PC-3 (cell line): Measurements from ENCODE around the gene TAF4.

Source experiments
- EZH2phosphoT487 ChIP-seq: fragments of 300-600 bp; sonication (generic); IDR thresholded peaks from 2 replicates; pipeline ENCODE4 v1.6.1; 2018; ENCODE audit warnings: mild to moderate bottlenecking, antibody characterized with exemption, low read length, borderline replicate concordance
- TF ChIP-seq, protein P1 (sequence below): fragments of 300-600 bp; sonication (generic); conservative IDR thresholded peaks from 2 replicates; pipeline ENCODE4 v1.5.1; 2017; ENCODE audit warnings: antibody characterized with exemption, low read depth, mild to moderate bottlenecking, low read length

DNA sequence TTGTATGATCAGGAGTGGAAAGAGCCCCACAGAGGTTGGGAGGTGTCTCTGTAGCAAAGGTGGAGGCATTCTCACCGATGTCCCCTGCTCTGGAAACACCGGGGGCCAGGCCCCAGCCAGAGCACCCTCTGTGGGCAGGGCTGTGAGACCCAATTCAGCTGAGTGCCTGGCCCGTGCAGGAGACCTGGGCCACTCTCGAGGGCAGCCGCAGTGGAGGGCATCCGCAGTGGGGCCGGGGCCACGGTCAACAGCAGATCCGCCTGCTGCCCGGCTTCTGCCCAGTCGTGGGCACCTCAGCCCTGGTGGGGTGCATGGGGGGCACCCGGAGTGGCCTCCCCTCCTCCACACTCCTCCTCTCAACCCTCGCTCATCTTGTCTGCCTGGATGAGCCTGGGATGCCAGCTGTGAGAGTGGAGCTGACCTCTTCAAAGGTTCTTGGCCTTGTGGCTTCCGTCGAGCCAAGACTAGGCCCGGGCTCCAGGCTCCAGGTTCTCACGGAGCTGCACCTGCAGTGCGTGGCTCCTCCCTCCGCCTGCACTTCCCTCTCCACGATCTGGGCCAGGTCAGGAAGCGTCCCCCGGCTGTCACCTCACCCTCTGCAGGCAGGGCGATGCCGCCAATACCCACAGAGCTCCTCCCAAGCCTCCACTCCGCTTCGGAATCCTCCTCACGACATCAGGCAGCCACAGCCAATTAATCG lies 134.8 kb downstream of the TAF4 start:
- no peak for TF ChIP-seq EZH2phosphoT487
- TF ChIP-seq, protein P1, sequence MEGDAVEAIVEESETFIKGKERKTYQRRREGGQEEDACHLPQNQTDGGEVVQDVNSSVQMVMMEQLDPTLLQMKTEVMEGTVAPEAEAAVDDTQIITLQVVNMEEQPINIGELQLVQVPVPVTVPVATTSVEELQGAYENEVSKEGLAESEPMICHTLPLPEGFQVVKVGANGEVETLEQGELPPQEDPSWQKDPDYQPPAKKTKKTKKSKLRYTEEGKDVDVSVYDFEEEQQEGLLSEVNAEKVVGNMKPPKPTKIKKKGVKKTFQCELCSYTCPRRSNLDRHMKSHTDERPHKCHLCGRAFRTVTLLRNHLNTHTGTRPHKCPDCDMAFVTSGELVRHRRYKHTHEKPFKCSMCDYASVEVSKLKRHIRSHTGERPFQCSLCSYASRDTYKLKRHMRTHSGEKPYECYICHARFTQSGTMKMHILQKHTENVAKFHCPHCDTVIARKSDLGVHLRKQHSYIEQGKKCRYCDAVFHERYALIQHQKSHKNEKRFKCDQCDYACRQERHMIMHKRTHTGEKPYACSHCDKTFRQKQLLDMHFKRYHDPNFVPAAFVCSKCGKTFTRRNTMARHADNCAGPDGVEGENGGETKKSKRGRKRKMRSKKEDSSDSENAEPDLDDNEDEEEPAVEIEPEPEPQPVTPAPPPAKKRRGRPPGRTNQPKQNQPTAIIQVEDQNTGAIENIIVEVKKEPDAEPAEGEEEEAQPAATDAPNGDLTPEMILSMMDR: no peak
